ENCODE data around the gene CA10. TPM values are rescaled to one million over a fixed set of nuclear protein-coding genes. Genes with fewer than 3 reads are reported as not detected.

CA10 gene
- total and polyA plus RNA-seq, 2 of the 4 experiments (the other 2 are of a cell fraction): not detected

GRCh38 chr17:51869387-51869786, 289.1 kb downstream of the CA10 start:
- H2BK15ac ChIP-seq (ENCODE audit: low read depth, low read length): no peak overlapping the region
- H3K9me3 ChIP-seq (ENCODE audit: control insufficient read depth, insufficient read depth, low read length): peaks cover 10% of the 10 kb centered on the region
- H4K5ac ChIP-seq (ENCODE audit: low read depth, low read length): no peak overlapping the region
- H3K27me3 ChIP-seq (ENCODE audit: control insufficient read depth, insufficient read depth, low read length): no peaks in the 10 kb centered on the region
- H2AK5ac ChIP-seq (ENCODE audit: low read depth, low read length): no peak overlapping the region
- no peak overlapping the region for H4K8ac ChIP-seq (ENCODE audit: low read depth in 2 of 2, low read length in 2 of 2)
- in situ Hi-C loops (cut with MboI; ENCODE audit: low sequenced_read_pairs) (no loop called here), dilution Hi-C loops (cut with HindIII; ENCODE audit: low sequenced_read_pairs, unreplicated experiment) (no loop called here), intact Hi-C loops (cut with micrococcal nuclease) (no loop called here)
- no peaks in the 10 kb centered on the region for H3K36me3 ChIP-seq (ENCODE audit: control insufficient read depth, insufficient read depth, low read length)
- CTCF ChIA-PET: no interaction called here
- no peaks in the 10 kb centered on the region for H3K9me1 ChIP-seq (ENCODE audit: insufficient read depth, low read length)
- no peak overlapping the region for H3K27ac ChIP-seq (ENCODE audit: insufficient read depth, low read length)
- no peak overlapping the region for H3K4me3 ChIP-seq (ENCODE audit: insufficient read depth, low read depth, low read length)
- POLR2A ChIA-PET (ENCODE audit: unreplicated experiment): no interaction called here
- WGBS, 2 experiments (ENCODE audit: extremely low coverage in 2 of 2, insufficient read length in 1 of 2): no CpG with 5 or more reads among the region's 2 CpGs
- no peak overlapping the region for H4K91ac ChIP-seq (ENCODE audit: insufficient read depth, low read depth, low read length)
- no peak overlapping the region for H2BK5ac ChIP-seq (ENCODE audit: low read depth, low read length, poor library complexity, severe bottlenecking)
- BruUV-seq (replicated peaks): no TSS peak
- H3K4me1 ChIP-seq (ENCODE audit: control insufficient read depth, insufficient read depth, low read length): no peaks in the 10 kb centered on the region
- no peak overlapping the region for H3K9ac ChIP-seq (ENCODE audit: low read depth, low read length)
- no peaks in the 10 kb centered on the region for H4K20me1 ChIP-seq (ENCODE audit: insufficient read depth, low read length)
- no peak overlapping the region for H3K4ac ChIP-seq (ENCODE audit: low read depth, low read length)
- no peak overlapping the region for H2BK20ac ChIP-seq (ENCODE audit: low read depth, low read length)
- H3K56ac ChIP-seq (ENCODE audit: extremely low read depth, insufficient read depth, low read length): no peak overlapping the region
- no peak overlapping the region for H2AK9ac ChIP-seq (replicated peaks; ENCODE audit: low read depth, low read length, poor library complexity)
- H2AFZ ChIP-seq (replicated peaks; ENCODE audit: low read length, poor library complexity): no peak overlapping the region
- no peak overlapping the region for H3K18ac ChIP-seq (ENCODE audit: low read depth, low read length)
- H3K4me2 ChIP-seq (ENCODE audit: low read depth, low read length): no peak overlapping the region
- no peaks in the 10 kb centered on the region for H3K79me1 ChIP-seq (ENCODE audit: low read depth in 1 of 2, low read length in 2 of 2)
- ATAC-seq (ENCODE audit: low read depth) (no peak), DNase-seq (no peak)
- TF ChIP-seq MXI1 (IDR thresholded peaks at IDR 0.05; ENCODE audit: borderline replicate concordance, low read depth, low read length) (no peak), POLR2A (IDR thresholded peaks at IDR 0.05; ENCODE audit: low read depth, low read length) (no peak), SMC3 (IDR thresholded peaks at IDR 0.05; ENCODE audit: low read depth, low read length) (no peak), RFX5 (IDR thresholded peaks at IDR 0.05; ENCODE audit: low read depth, low read length) (no peak), USF2 (IDR thresholded peaks at IDR 0.05; ENCODE audit: low read depth, low read length) (no peak), RCOR1 (IDR thresholded peaks at IDR 0.05; ENCODE audit: insufficient replicate concordance, low read length) (no peak), RAD21 (IDR thresholded peaks at IDR 0.05; ENCODE audit: low read length) (no peak), MAZ (IDR thresholded peaks at IDR 0.05; ENCODE audit: borderline replicate concordance, low read depth, low read length) (no peak), BHLHE40 (IDR thresholded peaks at IDR 0.05; ENCODE audit: low read depth, low read length) (no peak), CTCF (conservative IDR thresholded peaks at IDR 0.05; ENCODE audit: low read depth, low read length) (no peak), MAFK (IDR thresholded peaks at IDR 0.05; ENCODE audit: low read depth, low read length) (no peak)
- H3K14ac ChIP-seq (replicated peaks; ENCODE audit: low read depth, low read length): no peak overlapping the region
- H2BK120ac ChIP-seq (ENCODE audit: low read depth, low read length): no peak overlapping the region
- H3K23ac ChIP-seq (ENCODE audit: low read depth, low read length): no peak overlapping the region
